GM12892 (cell line): ENCODE results near the gene ATG16L1.

Experiments
- POLR2A ChIP-seq: IDR thresholded peaks from 2 replicates; pipeline ENCODE4 v1.6.1; 2011; ENCODE audit warnings: low read depth, low read length, control low read depth
- POLR2AphosphoS5 ChIP-seq: IDR thresholded peaks from 2 replicates; pipeline ENCODE4 v1.6.1; 2011; ENCODE audit warnings: low read depth, low read length, control low read depth
- TAF1 ChIP-seq: IDR thresholded peaks from 2 replicates; pipeline ENCODE4 v1.6.1; 2011; ENCODE audit warnings: low read depth, mild to moderate bottlenecking, control low read depth, low read length, borderline replicate concordance

DNA sequence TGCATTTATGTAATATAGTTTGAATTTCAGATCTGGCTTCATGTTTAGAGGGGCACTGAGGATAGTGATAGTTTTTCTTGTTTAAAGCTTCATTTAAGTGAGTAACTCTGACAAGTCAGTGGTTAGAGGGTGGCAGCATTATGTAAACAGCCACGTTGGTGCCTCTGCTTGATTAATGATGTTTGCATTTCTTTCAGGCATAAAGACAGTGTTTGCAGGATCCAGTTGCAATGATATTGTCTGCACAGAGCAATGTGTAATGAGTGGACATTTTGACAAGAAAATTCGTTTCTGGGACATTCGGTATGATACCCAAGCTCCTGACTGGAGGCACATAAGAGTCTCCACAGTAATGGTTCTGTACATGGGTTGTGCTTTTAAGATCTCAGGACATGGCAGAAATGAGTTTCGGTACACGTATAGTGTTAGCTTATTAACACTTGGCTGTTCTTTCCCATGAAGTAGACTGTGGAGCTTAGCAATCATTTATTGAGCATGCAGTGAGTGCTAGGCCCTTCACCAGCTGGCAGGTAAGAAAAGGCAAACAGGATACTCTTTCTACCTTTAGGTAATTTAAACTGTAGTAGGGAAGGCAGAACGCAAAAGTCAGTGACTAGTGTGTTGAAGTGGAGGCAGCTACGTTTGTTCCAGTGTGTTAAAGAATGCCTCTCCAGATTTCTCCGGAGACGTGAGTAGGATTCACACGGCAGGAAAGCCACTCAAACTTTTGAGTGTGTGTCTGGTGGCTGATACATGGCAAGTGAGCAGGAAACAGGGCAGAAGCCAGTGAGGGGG lies 38.8 kb downstream of the ATG16L1 start:
- TF ChIP-seq TAF1 = no peak
- no peak for TF ChIP-seq POLR2AphosphoS5
- TF ChIP-seq POLR2A = no peak
